MM.1S (cell line): ENCODE results near the gene CABCOCO1.

ENCODE experiments used
- DNase-seq: peaks from one replicate; pipeline ENCODE4 v3.0.0-alpha.2; 2015
- H2AFZ ChIP-seq: fragments of 300-600 bp; sonication (generic); 2 replicates; pipeline ENCODE4 v1.6.0; 2016; ENCODE audit warnings: antibody characterized with exemption, low read length
- H3F3A ChIP-seq: fragments of 300-600 bp; sonication (generic); 2 replicates; pipeline ENCODE4 v1.6.1; 2016; ENCODE audit warnings: mild to moderate bottlenecking, antibody characterized with exemption, low read length, moderate library complexity, mixed read lengths; ENCODE audit not compliant: insufficient read depth
- H3K27ac ChIP-seq: fragments of 300-600 bp; sonication (generic); 2 replicates; pipeline ENCODE4 v1.5.1; 2016; ENCODE audit warnings: mild to moderate bottlenecking, low read length
- H3K27me3 ChIP-seq: fragments of 300-600 bp; sonication (generic); replicated peaks from 2 replicates; pipeline ENCODE4 v1.6.0; 2016; ENCODE audit warnings: low read length; ENCODE audit not compliant: insufficient read depth
- H3K36me3 ChIP-seq: fragments of 300-600 bp; sonication (generic); replicated peaks from 2 replicates; pipeline ENCODE4 v1.6.1; 2016; ENCODE audit warnings: mild to moderate bottlenecking, low read length, mixed read lengths; ENCODE audit not compliant: insufficient read depth
- H3K4me1 ChIP-seq: fragments of 300-600 bp; sonication (generic); 2 replicates; pipeline ENCODE4 v1.6.1; 2016; ENCODE audit warnings: low read length, mixed read lengths
- H3K4me2 ChIP-seq: fragments of 300-600 bp; sonication (generic); 2 replicates; pipeline ENCODE4 v1.6.0; 2016; ENCODE audit warnings: low read depth, low read length
- H3K4me3 ChIP-seq: fragments of 300-600 bp; sonication (generic); 2 replicates; pipeline ENCODE4 v1.5.1; 2016; ENCODE audit warnings: low read length, mixed read lengths
- H3K79me2 ChIP-seq: fragments of 300-600 bp; sonication (generic); 2 replicates; pipeline ENCODE4 v1.6.1; 2016; ENCODE audit warnings: mixed run types, low read length, mixed read lengths
- H3K9ac ChIP-seq: fragments of 300-600 bp; sonication (generic); 2 replicates; pipeline ENCODE4 v1.6.1; 2016; ENCODE audit warnings: low read length, mixed read lengths
- H3K9me2 ChIP-seq: fragments of 300-600 bp; sonication (generic); replicated peaks from 2 replicates; pipeline ENCODE4 v1.6.1; 2016; ENCODE audit warnings: mild to moderate bottlenecking, low read length, mixed read lengths; ENCODE audit not compliant: insufficient read depth
- H3K9me3 ChIP-seq: fragments of 300-600 bp; sonication (generic); replicated peaks from 2 replicates; pipeline ENCODE4 v1.6.1; 2016; ENCODE audit warnings: mild to moderate bottlenecking, low read length, mixed read lengths; ENCODE audit not compliant: insufficient read depth
- H4K20me1 ChIP-seq: fragments of 300-600 bp; sonication (generic); 2 replicates; pipeline ENCODE4 v1.6.1; 2016; ENCODE audit warnings: mild to moderate bottlenecking, low read length, moderate library complexity, mixed read lengths; ENCODE audit not compliant: insufficient read depth
- EZH2 ChIP-seq: fragments of 300-600 bp; sonication (generic); optimal IDR thresholded peaks from 2 replicates; pipeline ENCODE3; 2017; ENCODE audit warnings: low read depth, mild to moderate bottlenecking, antibody characterized with exemption, low read length, mixed read lengths
- EZH2phosphoT487 ChIP-seq: fragments of 300-600 bp; sonication (generic); IDR thresholded peaks from 2 replicates; pipeline ENCODE4 v1.6.1; 2018; ENCODE audit warnings: antibody characterized with exemption, low read length
- TF ChIP-seq, protein P1 (sequence below): fragments of 300-600 bp; sonication (generic); IDR thresholded peaks from 2 replicates; pipeline ENCODE4 v1.5.1; 2016; ENCODE audit warnings: antibody characterized with exemption, low read length, mixed read lengths

The CABCOCO1 gene

GRCh38 chr10:61698968-61699655 lies 36.4 kb downstream of the CABCOCO1 start:
- TF ChIP-seq EZH2: no peak
- no peaks in the 10 kb centered on the region for H3F3A ChIP-seq

GRCh38 chr10:61701055-61701705 lies 38.5 kb downstream of the CABCOCO1 start:
- Histone ChIP-seq H3K9me2 (no peaks in the 10 kb centered on the region), H3K4me2 (no peak overlapping the region), H3K9ac (no peak overlapping the region), H3K4me3 (no peak overlapping the region), H4K20me1 (no peaks in the 10 kb centered on the region), H2AFZ (no peak overlapping the region; the same call in 1 of the 2 replicates), H3K27me3 (no peaks in the 10 kb centered on the region), H3K9me3 (no peaks in the 10 kb centered on the region), H3K27ac (no peak overlapping the region), H3K4me1 (no peaks in the 10 kb centered on the region), H3F3A (no peaks in the 10 kb centered on the region), H3K79me2 (no peaks in the 10 kb centered on the region), H3K36me3 (no peaks in the 10 kb centered on the region)
- TF ChIP-seq EZH2: no peak
- no peak for DNase-seq

More at GRCh38 chr10:61698968-61699655, 36.4 kb downstream of the CABCOCO1 start:
- H4K20me1 ChIP-seq: no peaks in the 10 kb centered on the region
- no peaks in the 10 kb centered on the region for H3K79me2 ChIP-seq
- no peak overlapping the region for H2AFZ ChIP-seq
- no peaks in the 10 kb centered on the region for H3K27me3 ChIP-seq
- H3K4me1 ChIP-seq: no peaks in the 10 kb centered on the region
- H3K4me2 ChIP-seq: no peak overlapping the region
- DNase-seq: no peak
- no peaks in the 10 kb centered on the region for H3K9me2 ChIP-seq
- no peaks in the 10 kb centered on the region for H3K36me3 ChIP-seq
- no peak overlapping the region for H3K9ac ChIP-seq
- H3K4me3 ChIP-seq: no peak overlapping the region
- no peaks in the 10 kb centered on the region for H3K9me3 ChIP-seq
- no peak overlapping the region for H3K27ac ChIP-seq

DNA sequence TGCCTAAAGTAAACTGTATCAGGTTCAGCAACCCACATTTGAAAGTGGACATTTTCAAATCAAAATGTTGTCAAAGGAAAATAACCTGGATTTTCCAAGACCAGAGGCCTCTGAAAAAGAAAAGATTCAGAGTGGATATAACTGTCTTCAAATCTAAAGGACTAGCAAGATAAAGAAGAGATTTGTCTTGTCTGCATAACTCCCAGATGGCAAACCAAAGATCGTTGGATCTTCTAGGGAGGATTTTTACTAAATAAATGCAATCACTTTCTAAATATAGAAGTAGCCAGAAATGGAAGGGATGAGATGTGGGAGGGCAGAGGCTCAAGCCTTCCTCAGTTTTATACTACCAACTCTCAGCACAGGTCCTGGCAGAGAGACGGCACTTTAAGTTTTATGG lies 39.0 kb downstream of the CABCOCO1 start:
- Histone ChIP-seq H3K9me3 (no peaks in the 10 kb centered on the region), H3K9ac (no peak overlapping the region), H3K27me3 (no peaks in the 10 kb centered on the region), H3K4me1 (no peaks in the 10 kb centered on the region), H3K4me2 (no peak overlapping the region), H3K79me2 (no peaks in the 10 kb centered on the region), H4K20me1 (no peaks in the 10 kb centered on the region), H2AFZ (no peak overlapping the region; the same call in 1 of the 2 replicates), H3K36me3 (no peaks in the 10 kb centered on the region), H3K27ac (no peak overlapping the region), H3F3A (no peaks in the 10 kb centered on the region), H3K4me3 (no peak overlapping the region), H3K9me2 (no peaks in the 10 kb centered on the region)
- DNase-seq: no peak
- TF ChIP-seq EZH2 (no peak), EZH2phosphoT487 (no peak)
- TF ChIP-seq, protein P1, sequence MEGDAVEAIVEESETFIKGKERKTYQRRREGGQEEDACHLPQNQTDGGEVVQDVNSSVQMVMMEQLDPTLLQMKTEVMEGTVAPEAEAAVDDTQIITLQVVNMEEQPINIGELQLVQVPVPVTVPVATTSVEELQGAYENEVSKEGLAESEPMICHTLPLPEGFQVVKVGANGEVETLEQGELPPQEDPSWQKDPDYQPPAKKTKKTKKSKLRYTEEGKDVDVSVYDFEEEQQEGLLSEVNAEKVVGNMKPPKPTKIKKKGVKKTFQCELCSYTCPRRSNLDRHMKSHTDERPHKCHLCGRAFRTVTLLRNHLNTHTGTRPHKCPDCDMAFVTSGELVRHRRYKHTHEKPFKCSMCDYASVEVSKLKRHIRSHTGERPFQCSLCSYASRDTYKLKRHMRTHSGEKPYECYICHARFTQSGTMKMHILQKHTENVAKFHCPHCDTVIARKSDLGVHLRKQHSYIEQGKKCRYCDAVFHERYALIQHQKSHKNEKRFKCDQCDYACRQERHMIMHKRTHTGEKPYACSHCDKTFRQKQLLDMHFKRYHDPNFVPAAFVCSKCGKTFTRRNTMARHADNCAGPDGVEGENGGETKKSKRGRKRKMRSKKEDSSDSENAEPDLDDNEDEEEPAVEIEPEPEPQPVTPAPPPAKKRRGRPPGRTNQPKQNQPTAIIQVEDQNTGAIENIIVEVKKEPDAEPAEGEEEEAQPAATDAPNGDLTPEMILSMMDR: no peak

DNA sequence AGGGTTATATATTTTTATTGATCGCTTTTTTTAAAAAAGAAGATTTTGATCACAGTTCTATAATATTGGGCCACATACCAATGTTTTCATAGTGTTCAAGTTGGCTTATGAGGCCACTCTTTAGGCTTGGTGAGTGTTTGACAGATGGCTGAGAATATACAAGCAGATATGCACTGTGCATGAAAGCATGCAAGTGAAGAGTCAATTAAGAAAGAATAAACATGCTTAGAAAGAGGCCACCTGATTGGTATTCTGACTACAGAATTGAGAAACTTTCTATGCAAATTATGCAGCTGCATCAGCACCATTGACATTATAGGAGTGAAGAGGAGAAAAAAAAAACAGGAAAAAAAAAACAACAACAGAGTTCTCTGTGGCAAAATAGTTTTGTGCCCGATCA lies 39.9 kb downstream of the CABCOCO1 start:
- no peak overlapping the region for H3K4me2 ChIP-seq
- H3K9ac ChIP-seq: no peak overlapping the region
- no peaks in the 10 kb centered on the region for H3F3A ChIP-seq
- no peak overlapping the region for H3K4me3 ChIP-seq
- H3K4me1 ChIP-seq: no peaks in the 10 kb centered on the region
- no peak overlapping the region for H3K27ac ChIP-seq
- TF ChIP-seq, protein P1: no peak
- H3K79me2 ChIP-seq: no peaks in the 10 kb centered on the region
- H3K36me3 ChIP-seq: no peaks in the 10 kb centered on the region
- H3K9me3 ChIP-seq: no peaks in the 10 kb centered on the region
- H4K20me1 ChIP-seq: no peaks in the 10 kb centered on the region
- no peaks in the 10 kb centered on the region for H3K9me2 ChIP-seq
- no peak overlapping the region for H2AFZ ChIP-seq
- DNase-seq: no peak
- no peaks in the 10 kb centered on the region for H3K27me3 ChIP-seq
